Hippocampal formation (tissue), 2 donors: Measurements from ENCODE around the gene GPRC5B.

Experiments
- DNase-seq, 2 donors: peaks; one replicate each; lab custom pipeline; 2025; lab: John Stamatoyannopoulos, UW

GPRC5B gene

DNA sequence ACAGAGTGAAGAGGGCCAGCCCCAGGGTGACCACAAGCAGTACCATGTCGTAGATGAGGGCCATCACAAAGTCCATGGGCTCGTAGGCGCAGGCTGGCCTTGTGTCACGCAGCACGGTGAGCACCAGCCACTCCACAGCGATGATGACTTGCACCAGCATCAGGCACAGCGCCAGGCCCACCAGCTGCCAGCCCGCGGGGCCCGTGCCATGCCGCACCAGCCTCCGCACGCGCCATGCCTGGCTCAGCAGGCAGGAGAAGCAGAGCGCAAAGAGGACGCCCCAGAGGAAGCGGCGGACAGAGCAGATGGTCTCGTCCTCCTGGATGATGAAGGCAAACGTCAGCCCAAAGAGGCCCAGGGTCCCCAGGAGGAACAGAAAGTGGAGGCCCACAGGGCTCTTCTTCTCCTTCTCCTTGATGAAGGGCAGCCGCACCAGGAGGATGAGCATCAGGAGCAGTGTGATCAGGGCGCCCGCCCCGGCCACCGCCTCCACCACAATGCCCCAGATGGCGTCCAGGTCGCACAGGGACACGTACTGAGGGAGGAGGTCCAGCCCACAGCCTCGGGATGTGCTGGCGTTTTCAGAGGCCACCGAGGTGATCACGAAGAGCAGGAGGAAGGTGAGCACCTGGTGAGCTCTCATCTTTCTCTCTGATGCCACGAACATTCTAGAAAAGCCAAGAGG, 12.3 kb downstream of the GPRC5B start:
- DNase-seq: peak; percentile 66 to 86

DNA sequence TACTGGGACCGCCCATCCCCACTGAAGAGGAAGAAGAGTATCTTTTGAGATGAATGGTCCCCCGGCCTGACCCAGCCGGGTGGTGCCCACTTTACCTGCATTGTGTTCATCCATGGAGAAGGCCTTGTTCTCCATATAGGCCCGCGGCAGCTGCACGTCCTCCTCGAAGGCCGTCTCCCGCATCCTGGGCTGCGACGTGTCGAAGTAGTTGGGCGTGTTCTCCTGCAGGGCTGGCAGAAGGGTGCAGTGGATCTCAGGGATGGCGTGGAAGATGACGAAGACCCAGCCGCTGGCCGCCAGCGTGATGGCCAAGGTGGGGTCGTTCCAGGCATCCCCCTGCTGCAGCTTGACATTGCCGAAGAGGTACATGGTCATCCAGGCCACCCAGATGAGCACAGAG, 12.9 kb downstream of the GPRC5B start:
- no peak for DNase-seq

DNA sequence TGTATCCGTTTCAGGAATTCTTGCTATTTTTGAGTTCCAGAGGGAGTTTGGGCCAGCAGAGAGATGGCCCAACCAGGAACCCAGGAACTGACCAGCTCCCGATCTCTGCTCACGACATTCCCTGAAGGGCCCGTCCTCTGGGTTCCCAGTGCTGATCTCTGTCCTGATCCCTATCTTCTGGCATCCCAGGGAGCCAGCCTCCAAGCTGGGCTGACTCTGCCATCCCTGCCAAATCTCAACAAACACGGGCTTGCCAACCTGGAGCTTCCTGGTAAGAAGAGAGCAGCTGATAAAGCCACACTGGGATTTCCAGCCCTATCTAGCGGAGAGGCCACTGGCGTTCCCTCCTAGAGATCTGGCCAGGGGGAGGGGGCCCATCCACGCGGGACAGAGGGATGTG, 16.2 kb downstream of the GPRC5B start:
- DNase-seq: no peak

DNA sequence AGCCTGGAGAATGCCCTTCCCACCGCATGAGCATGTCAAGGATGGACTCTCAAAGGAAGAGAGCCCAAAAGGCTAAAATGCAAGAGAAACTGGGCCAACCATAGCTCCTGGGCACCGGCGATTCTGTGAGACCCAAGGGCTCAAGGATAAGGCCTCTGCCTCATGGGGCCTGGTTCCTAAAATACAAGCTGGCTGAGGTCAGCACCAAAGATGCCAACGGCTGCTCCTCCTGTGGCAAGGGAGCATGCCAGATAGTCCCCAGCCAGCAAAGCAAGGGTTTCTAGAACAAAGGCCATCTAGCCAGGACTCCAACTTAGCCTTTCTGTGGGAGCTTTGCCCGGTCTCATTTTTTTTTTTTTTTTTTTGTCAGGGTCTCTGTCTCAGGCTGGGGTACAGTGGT, 20.1 kb downstream of the GPRC5B start:
- no peak for DNase-seq

DNA sequence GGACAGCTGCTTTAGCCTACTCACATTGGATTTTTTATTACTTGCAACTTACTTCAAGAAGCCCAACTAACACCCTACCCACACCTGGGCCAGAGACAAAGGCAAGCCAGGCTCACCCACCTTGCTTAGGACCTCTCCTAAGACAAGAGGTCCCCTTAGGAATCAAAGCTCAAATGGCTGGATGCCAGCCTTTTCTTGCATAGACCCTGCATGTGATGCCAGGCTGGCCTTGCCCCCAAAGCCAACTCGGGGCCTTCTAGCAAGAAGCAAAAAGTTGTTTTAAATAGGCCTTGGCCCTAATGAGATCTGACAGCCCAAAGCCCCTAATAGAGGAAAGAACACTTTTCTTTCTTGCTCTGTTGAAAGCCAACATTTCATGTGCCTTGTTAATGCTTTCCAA, 20.7 kb downstream of the GPRC5B start:
- DNase-seq: no peak

DNA sequence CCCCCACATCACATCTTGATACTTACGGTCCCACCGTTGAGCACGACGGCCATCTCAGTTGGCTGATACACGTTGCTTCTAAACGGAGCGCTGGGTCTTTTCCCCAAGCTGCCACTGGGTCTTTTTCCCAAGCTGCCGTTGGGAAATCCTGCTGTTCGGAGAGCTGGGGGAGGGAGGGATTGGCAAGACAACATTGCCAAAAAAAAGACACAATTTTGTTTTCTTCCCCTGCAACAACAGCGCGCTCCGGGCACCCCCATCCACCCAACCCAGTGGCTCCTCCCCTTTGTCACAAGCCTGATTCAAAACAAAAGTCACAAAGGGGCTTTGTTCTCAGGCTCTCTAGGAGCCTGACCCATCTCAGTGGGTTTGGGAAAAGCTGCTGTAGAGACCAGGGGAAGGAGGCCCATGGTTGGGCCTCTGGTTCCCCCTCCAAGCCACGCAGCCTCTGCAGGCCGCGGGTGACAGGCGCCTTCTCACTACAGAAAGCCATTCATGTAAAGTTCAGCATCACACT, 22.8 kb downstream of the GPRC5B start:
- DNase-seq: peak; percentile 90 to 97

DNA sequence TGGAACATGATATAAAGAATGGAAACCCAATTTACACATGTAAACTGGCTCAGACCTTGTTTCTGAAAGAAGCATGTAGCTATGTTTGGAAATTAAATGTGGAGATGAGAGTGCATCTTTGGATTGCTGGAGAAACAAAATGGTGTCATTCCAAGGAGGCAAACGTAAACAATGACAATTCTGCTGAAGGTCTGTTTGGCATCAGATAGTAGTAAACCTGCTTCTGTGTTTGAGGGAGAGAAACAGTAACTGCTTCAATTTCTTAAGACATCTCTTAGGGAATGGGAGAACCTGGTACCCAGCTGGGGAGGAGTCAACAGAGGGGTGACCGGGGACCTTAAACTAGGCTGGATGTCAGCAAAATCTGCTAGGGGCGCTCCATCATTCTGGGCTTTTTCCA, 23.5 kb downstream of the GPRC5B start:
- DNase-seq: no peak

DNA sequence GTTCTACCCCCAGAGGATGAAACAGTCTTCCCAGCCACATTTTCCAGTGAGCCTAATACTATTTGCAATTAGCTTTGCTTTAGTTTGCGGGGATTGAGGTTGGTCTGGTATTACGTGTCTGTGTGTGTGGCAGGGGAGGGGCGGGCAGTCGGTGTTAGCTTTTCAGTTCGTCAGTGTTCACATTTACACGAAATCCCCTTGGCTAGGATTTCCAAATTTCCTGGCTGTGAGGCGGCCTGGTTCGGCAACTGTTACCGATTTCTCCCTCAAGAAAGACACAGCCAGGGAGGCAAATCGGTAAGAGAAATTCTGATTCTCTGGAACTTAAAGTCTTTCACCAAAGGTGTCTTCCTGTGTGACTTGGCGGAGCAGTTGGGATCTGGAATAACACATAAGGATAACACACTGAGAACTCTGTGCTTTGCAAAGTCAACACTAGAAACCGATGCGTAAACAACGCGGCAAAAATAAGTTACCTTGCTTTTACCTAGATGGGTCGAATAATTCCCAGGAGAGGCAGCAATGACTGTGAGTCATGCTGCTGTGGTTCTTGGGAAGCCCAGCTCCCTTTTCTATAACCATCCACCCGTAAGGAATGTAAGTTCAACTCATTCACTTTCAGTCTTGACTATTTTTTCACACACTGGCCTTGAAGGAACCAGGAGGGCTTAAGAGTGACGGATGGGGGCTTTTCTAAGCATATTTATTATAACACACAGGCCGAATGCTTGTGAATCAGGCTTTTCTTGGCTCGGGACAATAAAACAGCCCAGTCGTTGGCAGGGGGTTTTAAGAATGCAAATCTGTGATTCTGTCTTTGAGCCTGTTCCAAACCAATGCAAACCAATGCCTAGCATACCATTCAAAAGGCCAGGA, 24.2 kb downstream of the GPRC5B start:
- no peak for DNase-seq

DNA sequence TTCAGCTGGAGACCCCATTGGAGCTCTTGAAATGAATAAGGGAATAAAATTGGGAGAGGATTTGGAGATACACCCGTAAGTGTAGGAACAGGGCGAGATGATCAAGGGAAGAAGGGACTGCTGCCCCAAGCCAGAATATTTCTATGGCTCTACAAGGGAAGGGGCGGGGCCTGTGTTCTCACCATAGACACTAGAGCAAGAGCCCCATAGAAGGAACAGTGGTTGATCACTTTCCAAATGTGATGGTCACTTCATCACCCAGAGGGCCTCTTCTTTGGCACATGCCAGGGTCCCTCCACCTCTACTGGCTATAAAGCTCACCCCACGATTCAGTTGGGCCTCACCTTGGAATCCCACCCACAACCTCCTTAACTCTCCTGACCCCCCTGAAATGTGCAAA, 25.0 kb downstream of the GPRC5B start:
- DNase-seq: no peak

DNA sequence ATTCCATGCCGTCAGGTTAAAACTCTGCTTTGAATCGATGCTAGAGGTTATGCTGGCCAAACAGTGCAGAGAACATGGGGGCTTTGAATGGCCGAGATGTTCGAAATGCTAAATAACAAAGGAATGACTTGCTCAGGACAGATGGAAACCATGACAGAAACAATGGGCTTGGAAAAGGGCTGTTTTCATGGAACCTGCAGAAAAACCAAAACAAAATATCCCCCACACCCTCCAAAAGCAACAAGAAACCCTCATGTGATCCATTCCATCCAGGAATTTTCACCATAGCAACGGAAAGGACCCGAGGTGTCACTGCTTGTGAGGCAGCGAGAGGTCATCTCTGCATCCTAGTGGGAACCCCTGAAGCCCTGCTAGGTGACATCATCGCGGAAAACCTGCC, 25.5 kb downstream of the GPRC5B start:
- no peak for DNase-seq

DNA sequence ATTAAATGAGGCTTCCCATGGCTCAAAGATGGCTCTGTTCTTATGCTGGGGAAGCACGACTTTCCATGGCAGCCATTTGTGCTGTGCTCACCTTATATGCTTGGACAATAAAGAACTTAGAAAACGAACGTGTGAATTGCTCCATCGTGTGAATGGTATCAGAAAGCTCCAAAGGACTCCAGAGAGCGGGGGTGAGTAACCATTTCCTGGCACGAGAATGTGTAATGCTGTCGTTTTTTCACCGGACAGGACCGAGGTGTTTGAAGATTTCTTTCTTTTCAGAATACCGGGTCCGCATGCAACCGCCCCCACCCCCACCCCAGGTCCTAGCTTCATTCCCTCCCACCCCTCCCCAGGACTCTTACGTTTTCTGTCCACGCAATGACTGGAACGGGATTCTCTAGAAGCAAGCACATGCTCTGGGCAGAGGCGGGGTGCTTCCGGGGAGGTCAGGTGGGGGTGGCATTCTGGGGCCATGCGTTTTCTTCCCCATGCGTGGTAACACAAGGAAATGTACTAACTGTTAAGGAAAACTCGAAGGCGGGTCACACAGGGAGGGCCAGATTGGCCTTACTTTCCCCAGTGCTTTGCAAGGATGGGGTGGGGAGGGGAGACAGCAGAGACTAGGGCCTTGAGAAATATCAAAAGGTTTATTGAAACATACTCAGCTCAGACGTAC, 26.2 kb downstream of the GPRC5B start:
- DNase-seq: no peak

DNA sequence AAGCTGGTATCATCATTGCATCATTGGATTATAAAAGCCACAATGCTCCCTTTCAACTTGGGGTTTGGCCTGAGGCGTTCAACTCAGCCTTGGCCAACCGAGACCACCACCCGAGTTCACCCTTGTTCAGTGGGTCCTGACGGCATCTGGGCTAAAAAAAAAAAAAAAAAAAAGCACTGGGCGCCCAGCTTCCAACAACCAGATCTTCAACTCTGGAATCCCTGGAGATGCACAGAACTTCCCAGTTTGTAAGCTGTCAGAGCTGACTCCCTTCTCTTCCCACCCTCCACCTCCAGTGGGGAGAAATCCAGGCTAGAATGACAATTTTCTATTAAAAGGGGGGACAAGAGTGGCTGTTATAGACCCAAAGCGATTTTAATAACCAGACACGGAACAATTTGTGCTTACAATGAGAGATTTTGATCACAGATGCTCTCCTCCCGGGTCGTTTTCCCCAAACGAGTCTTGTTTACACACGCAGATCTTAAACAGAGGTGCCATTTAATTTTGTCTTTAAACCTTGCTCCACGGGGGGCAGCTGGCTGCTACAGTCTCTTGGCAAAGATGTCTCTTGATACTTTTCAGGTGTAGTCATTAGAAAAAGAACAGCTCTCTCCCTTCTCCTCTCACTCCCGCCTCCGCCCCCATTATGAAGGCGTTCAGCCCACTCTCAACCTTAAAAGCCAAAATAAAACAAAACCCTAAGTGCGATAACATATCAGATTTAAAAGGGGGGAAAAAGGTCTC, 26.9 kb downstream of the GPRC5B start:
- DNase-seq: no peak

DNA sequence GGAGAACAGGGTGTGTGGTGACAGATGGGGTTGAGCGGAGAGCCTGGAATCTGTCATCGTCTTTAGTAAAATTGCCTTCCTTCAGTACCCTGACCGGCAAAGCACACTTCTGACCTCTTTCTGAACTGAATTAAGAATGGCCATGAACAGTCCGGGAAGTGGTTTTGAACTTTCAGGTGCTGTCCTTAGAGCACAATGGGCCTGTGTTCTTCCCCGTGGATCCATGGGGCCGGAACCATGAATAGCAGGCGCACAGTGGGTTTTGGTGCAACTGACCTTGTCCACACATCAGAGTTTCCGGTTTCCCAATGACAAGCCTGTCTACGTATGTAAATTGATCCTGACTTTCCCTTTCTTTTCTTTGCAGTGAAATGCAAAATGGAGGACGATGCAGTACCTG, 28.5 kb downstream of the GPRC5B start:
- DNase-seq: peak in 1 of 2 donors; percentile 25

DNA sequence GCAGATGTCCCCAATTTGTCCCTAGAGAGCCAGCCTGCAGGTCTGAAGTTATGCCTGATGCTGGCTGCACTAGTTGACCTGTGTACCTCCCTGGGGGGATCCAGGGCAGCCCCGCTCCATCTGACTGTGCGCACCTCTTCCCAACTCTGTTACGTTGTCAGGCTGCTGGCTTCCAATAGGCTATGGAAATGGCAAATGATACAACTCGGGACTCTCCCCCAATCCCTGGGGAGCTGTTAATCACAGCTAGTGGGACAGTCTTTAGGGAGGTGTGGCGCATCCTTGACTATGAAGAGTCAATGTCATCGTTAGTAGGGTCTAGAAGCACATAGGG, 30.1 kb downstream of the GPRC5B start:
- DNase-seq: no peak

DNA sequence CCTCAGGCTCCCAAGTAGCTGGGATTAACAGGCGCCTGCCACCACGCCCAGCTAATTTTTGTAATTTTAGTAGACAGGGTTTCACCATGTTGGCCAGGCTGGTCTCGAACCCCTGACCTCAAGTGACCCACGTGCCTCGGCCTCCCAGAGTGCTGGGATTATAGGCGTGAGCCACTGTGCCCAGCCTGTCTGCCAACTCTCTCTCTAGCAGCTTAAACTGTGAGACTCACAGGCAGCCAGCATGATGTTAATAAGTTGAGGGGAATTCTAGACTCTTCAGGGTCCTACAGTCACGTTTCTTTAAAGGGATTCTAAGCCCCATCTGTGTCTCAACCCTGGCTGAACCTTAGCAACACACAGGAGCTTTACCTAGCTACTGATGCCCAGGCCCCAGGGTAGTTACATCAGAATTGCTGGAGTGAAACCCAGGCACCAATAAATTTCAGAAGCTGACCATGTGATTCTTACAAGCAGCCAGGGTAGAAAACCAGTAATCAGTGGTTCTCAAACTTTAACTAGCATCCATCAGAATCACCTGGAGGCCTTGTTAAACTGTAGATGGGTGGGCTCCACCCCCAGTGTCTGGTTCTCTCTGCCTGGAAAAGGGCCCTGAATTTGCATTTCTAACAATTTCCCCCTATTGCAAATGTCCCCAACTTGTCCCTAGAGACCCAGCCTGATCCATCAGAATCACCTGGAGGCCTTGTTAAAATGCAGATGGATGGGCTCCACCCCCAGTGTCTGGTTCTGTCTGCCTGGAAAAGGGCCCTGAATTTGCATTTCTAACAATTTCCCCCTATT, 30.7 kb downstream of the GPRC5B start:
- no peak for DNase-seq

DNA sequence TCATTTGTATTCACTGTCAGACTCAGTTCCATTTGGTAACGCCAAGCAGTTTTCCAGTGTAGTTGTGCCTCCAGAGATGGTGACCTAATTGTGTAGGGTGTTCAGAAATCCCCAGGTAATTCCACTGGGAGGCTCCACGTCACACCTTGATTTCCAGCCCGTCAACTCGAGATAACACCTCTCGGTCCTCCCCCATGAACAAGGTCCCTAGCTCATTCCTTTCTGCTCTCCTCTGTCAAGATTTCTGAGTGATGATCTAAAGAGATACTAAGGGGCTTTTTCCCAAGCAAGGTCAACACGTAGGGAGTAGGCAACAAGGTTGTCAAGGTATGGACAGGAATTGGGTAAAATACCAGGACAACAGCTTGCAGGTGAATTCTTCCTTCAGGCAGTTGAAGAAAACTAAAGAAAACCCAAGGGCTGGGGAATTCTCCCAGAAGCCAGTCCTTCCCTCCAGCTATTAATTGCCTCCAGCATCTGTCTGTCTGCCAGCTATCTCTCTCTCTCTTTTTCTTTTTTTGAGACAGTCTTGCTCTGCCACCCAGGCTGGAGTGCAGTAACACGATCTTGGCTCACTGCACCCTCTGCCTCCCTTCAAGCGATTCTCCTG, 31.4 kb downstream of the GPRC5B start:
- no peak for DNase-seq

DNA sequence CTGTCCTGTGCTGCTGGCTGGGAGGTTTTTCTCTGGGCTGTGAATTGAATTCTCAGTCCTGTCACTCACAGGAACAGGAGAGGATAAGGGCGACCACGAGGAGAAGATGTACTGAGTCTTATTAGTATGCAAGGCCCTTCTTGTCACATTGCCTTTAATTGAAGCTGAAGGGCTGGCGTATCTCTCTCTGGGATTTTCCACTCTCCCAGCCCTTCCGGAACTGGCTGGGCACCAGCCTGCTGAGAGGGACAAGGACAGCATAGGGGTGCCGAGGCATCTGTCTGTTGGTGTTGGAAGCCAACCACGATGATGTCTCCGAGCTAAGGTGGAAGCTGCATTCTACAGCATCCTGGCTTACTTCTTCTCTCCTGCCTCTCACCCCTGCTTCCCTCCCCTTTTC, 33.2 kb downstream of the GPRC5B start:
- DNase-seq: peak; percentile 65 to 84

DNA sequence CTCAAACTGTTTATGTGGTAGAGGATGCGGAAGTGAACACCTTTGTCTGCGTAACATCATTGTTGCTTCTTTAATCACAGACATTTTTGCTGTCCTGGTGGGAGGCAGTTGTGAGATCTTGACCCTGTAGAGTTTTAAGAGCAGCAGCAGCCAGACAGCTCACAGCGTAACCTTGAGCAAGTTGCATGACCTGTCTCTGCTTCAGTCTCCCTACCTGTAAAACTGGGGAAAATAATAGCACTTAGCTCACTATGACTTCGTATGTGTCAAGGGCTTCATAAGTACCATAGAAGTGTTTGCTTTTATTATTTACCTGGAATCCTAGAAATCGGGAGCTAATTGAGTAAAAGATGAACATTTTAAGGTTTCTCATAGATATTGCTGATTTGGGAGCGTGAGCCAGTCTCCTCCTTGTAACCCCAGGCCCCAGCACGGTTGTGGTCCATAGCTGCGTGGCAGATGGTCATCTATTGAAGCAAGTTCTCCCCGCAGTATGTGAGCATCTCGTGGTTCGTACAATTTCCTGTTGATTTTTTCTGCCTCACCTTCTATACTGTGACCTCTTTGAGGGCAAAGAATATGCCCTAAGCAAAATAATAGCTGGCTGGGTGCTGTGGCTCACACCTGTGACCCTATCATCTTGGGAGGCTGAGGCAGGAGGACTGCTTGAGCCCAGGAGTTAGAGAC, 34.4 kb downstream of the GPRC5B start:
- DNase-seq: no peak

DNA sequence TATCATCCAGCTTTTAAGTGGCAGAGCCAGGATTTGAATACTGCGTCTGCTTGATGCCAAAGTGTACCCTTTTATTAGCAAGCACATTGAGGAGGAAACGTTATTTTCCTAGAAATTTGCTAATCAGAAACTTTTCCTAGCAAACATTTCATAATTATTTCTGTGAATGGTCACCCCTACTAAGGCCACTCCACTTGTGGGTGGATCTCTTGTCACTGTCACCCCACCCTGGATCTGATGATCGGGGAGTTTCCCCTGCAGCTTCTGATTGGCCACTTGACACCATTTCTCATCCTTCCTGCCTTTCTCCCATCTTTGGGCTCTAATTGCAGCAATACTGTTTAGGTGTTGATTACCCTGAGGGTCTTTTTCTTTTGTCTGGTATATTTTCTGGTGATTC, 35.9 kb downstream of the GPRC5B start:
- DNase-seq: no peak

DNA sequence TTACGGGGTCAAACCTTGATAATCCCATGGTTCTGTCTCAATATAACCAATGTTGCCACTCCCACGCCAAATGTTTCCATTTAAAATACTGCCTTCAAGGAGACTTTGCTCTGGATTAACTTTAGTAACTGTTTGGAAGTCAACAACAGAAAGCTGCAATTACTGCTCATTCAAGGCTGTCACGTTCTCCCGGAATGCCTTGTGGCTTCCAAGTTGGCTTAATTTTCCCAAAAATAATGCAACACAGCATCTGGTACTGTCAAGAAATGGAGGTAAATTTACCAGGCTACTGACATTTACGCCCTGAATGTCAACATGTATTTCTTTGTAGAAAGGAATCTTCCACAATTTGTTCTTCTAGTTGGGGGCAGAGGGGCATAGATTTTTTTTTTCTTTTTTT, 38.2 kb downstream of the GPRC5B start:
- DNase-seq: no peak
